Keratinocyte (primary cell): ENCODE data around the gene ERI2.

Experiments
- EZH2 ChIP-seq: IDR thresholded peaks from one replicate; pipeline ENCODE4 v1.6.1; 2012; ENCODE audit warnings: inconsistent platforms, mild to moderate bottlenecking, low read length, moderate library complexity
- TF ChIP-seq, protein P1 (sequence below), 3 experiments: IDR thresholded peaks in 1 of 3; conservative IDR thresholded peaks in 1 of 3; optimal IDR thresholded peaks in 1 of 3; 2 replicates in 2 of 3; 3 replicates in 1 of 3; pipeline versions ENCODE3 to v1.5.1; 2011; ENCODE audit warnings: low read length in 3 of 3, mild to moderate bottlenecking in 3 of 3, moderate library complexity in 2 of 3, control low read depth in 1 of 3, inconsistent platforms in 1 of 3; ENCODE audit not compliant: insufficient read depth in 2 of 3; ENCODE audit errors: extremely low read depth in 1 of 3

- TF ChIP-seq, protein P1, sequence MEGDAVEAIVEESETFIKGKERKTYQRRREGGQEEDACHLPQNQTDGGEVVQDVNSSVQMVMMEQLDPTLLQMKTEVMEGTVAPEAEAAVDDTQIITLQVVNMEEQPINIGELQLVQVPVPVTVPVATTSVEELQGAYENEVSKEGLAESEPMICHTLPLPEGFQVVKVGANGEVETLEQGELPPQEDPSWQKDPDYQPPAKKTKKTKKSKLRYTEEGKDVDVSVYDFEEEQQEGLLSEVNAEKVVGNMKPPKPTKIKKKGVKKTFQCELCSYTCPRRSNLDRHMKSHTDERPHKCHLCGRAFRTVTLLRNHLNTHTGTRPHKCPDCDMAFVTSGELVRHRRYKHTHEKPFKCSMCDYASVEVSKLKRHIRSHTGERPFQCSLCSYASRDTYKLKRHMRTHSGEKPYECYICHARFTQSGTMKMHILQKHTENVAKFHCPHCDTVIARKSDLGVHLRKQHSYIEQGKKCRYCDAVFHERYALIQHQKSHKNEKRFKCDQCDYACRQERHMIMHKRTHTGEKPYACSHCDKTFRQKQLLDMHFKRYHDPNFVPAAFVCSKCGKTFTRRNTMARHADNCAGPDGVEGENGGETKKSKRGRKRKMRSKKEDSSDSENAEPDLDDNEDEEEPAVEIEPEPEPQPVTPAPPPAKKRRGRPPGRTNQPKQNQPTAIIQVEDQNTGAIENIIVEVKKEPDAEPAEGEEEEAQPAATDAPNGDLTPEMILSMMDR (optimal IDR thresholded peaks at IDR 0.05 in 1 of 3, IDR thresholded peaks at IDR 0.05 in 1 of 3, conservative IDR thresholded peaks at IDR 0.05 in 1 of 3; ENCODE audit: extremely low read depth in 1 of 3, insufficient read depth in 2 of 3, low read length in 3 of 3): no peak
- no peak for TF ChIP-seq EZH2
These were observed 1.6 kb upstream of the ERI2 start for GRCh38 chr16:20807862-20808261.
